ENCODE data around the gene MCM7. TPM values are rescaled to one million over a fixed set of nuclear protein-coding genes. Genes with fewer than 3 reads are reported as not detected.

Gene MCM7
- total and polyA plus RNA-seq, 2 donors (not counting 1 experiment from before 2014, with no cell fraction given): 24.4 to 34.3 TPM

- Histone ChIP-seq H3K9me3 (ENCODE audit: control insufficient read depth, insufficient read depth, low read depth, low read length) (no peaks in the 10 kb centered on the region), H3K9ac (ENCODE audit: insufficient read depth, low read length) (no peak overlapping the region), H3K27me3 (ENCODE audit: control insufficient read depth, insufficient read depth, low read length) (no peaks in the 10 kb centered on the region), H3K4me3 (replicated peaks in 1 of 4; ENCODE audit: control extremely low read depth in 1 of 4, insufficient read depth in 1 of 4, low read depth in 3 of 4, low read length in 4 of 4) (peak overlapping the region in 2 of 4 experiments; percentile 81 to 88), H3K79me2 (ENCODE audit: control insufficient read depth, insufficient read depth, low read length) (peaks cover 33% of the 10 kb centered on the region), H3K36me3 (ENCODE audit: control insufficient read depth, insufficient read depth, low read length) (peaks cover 33% of the 10 kb centered on the region), H4K20me1 (ENCODE audit: control insufficient read depth, extremely low read depth, insufficient read depth, low read length) (no peaks in the 10 kb centered on the region), H3K27ac (ENCODE audit: insufficient read depth, low read length) (no peak overlapping the region), H2AFZ (ENCODE audit: low read length) (no peak overlapping the region), H3K4me1 (ENCODE audit: control insufficient read depth, extremely low read depth, insufficient read depth, low read length) (peaks cover 7% of the 10 kb centered on the region), H3K4me2 (ENCODE audit: extremely low read depth, insufficient read depth, low read length) (no peak overlapping the region)
- no peak for DNase-seq (ENCODE audit: low read depth in 2 of 2)
- TF ChIP-seq CTCF (conservative IDR thresholded peaks at IDR 0.05 in 1 of 2, IDR thresholded peaks at IDR 0.05 in 1 of 2; ENCODE audit: low read depth in 1 of 2, low read length in 2 of 2) (no peak), EZH2 (IDR thresholded peaks at IDR 0.05; ENCODE audit: low read length, missing control alignments) (no peak)
Observed at GRCh38 chr7:100098913-100099312, 2.3 kb downstream of the MCM7 start.

DNA sequence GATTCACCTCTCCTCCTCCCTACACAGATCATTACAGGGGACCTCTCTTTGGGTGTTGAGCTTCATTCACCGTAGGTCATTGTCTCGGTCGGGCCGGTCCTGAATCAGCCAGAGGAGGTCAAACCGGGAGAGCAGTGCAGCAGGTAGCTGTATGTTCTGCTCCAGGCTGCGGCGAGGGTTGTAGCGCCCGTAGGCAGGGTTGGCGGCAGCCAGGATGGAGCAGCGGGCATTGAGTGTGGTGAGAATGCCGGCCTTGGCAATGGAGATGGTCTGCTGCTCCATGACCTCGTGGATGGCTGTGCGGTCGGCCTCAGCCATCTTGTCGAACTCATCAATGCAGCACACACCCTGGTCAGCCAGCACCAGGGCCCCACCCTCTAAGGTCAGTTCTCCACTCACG is 5.5 kb downstream of the MCM7 start:
- TF ChIP-seq EZH2 (IDR thresholded peaks at IDR 0.05; ENCODE audit: low read length, missing control alignments) (no peak), CTCF (conservative IDR thresholded peaks at IDR 0.05 in 1 of 2, IDR thresholded peaks at IDR 0.05 in 1 of 2; ENCODE audit: low read depth in 1 of 2, low read length in 2 of 2) (no peak)
- Histone ChIP-seq H3K79me2 (ENCODE audit: control insufficient read depth, insufficient read depth, low read length) (peaks cover 40% of the 10 kb centered on the region), H3K4me3 (replicated peaks in 1 of 4; ENCODE audit: control extremely low read depth in 1 of 4, insufficient read depth in 1 of 4, low read depth in 3 of 4, low read length in 4 of 4) (no peak overlapping the region), H3K9ac (ENCODE audit: insufficient read depth, low read length) (no peak overlapping the region), H4K20me1 (ENCODE audit: control insufficient read depth, extremely low read depth, insufficient read depth, low read length) (no peaks in the 10 kb centered on the region), H2AFZ (ENCODE audit: low read length) (no peak overlapping the region), H3K4me2 (ENCODE audit: extremely low read depth, insufficient read depth, low read length) (no peak overlapping the region), H3K36me3 (ENCODE audit: control insufficient read depth, insufficient read depth, low read length) (peaks cover 62% of the 10 kb centered on the region), H3K27ac (ENCODE audit: insufficient read depth, low read length) (no peak overlapping the region), H3K9me3 (ENCODE audit: control insufficient read depth, insufficient read depth, low read depth, low read length) (no peaks in the 10 kb centered on the region), H3K27me3 (ENCODE audit: control insufficient read depth, insufficient read depth, low read length) (no peaks in the 10 kb centered on the region), H3K4me1 (ENCODE audit: control insufficient read depth, extremely low read depth, insufficient read depth, low read length) (peaks cover 4% of the 10 kb centered on the region)
- no peak for DNase-seq (ENCODE audit: low read depth in 2 of 2)

DNA sequence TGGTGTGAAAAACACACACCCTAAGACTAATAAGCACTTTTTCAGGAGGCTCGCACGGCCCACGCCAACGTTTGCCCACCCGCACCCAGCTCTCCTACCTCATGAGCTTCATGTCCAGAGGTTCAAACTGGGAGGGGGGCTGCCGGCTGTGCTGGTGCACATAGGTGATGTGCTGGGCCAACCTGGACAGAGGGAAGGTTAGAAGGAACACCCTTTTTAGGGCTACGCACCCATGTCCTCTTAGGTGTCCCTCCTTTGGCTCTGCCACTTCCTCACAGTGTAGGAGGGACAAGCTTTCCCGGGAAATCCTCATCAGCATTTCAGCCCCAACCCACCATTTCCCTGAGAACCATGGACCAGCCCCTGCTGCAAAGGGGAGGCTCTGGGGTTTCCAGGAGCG is 5.9 kb downstream of the MCM7 start:
- Histone ChIP-seq H2AFZ (ENCODE audit: low read length) (no peak overlapping the region), H3K9me3 (ENCODE audit: control insufficient read depth, insufficient read depth, low read depth, low read length) (no peaks in the 10 kb centered on the region), H3K4me2 (ENCODE audit: extremely low read depth, insufficient read depth, low read length) (no peak overlapping the region), H3K27ac (ENCODE audit: insufficient read depth, low read length) (no peak overlapping the region), H3K4me3 (replicated peaks in 1 of 4; ENCODE audit: control extremely low read depth in 1 of 4, insufficient read depth in 1 of 4, low read depth in 3 of 4, low read length in 4 of 4) (no peak overlapping the region), H3K36me3 (ENCODE audit: control insufficient read depth, insufficient read depth, low read length) (peaks cover 65% of the 10 kb centered on the region), H3K79me2 (ENCODE audit: control insufficient read depth, insufficient read depth, low read length) (peaks cover 43% of the 10 kb centered on the region), H3K27me3 (ENCODE audit: control insufficient read depth, insufficient read depth, low read length) (no peaks in the 10 kb centered on the region), H3K9ac (ENCODE audit: insufficient read depth, low read length) (no peak overlapping the region), H3K4me1 (ENCODE audit: control insufficient read depth, extremely low read depth, insufficient read depth, low read length) (peaks cover 6% of the 10 kb centered on the region), H4K20me1 (ENCODE audit: control insufficient read depth, extremely low read depth, insufficient read depth, low read length) (no peaks in the 10 kb centered on the region)
- no peak for DNase-seq (ENCODE audit: low read depth in 2 of 2)
- TF ChIP-seq CTCF (conservative IDR thresholded peaks at IDR 0.05 in 1 of 2, IDR thresholded peaks at IDR 0.05 in 1 of 2; ENCODE audit: low read depth in 1 of 2, low read length in 2 of 2) (no peak), EZH2 (IDR thresholded peaks at IDR 0.05; ENCODE audit: low read length, missing control alignments) (no peak)

All from fibroblast of lung (primary cell).